ENCODE data around the gene RAB7B.

Gene RAB7B

GRCh38 chr1:205933671-205934618 is 69.2 kb downstream of the RAB7B start:
- TF ChIP-seq, protein P1, sequence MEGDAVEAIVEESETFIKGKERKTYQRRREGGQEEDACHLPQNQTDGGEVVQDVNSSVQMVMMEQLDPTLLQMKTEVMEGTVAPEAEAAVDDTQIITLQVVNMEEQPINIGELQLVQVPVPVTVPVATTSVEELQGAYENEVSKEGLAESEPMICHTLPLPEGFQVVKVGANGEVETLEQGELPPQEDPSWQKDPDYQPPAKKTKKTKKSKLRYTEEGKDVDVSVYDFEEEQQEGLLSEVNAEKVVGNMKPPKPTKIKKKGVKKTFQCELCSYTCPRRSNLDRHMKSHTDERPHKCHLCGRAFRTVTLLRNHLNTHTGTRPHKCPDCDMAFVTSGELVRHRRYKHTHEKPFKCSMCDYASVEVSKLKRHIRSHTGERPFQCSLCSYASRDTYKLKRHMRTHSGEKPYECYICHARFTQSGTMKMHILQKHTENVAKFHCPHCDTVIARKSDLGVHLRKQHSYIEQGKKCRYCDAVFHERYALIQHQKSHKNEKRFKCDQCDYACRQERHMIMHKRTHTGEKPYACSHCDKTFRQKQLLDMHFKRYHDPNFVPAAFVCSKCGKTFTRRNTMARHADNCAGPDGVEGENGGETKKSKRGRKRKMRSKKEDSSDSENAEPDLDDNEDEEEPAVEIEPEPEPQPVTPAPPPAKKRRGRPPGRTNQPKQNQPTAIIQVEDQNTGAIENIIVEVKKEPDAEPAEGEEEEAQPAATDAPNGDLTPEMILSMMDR (conservative IDR thresholded peaks at IDR 0.05; ENCODE audit: control insufficient read depth, insufficient read depth, low read depth, low read length): no peak
- H3K4me3 ChIP-seq (ENCODE audit: control insufficient read depth, low read depth, low read length): no peak overlapping the region
- DNase-seq (ENCODE audit: low read depth): peak; percentile 86

- no peak for DNase-seq (ENCODE audit: low read depth)
- TF ChIP-seq, protein P1 (conservative IDR thresholded peaks at IDR 0.05; ENCODE audit: control insufficient read depth, insufficient read depth, low read depth, low read length): no peak
- H3K4me3 ChIP-seq (ENCODE audit: control insufficient read depth, low read depth, low read length): no peak overlapping the region
Observed at GRCh38 chr1:205932776-205933175, 70.4 kb downstream of the RAB7B start.

DNA sequence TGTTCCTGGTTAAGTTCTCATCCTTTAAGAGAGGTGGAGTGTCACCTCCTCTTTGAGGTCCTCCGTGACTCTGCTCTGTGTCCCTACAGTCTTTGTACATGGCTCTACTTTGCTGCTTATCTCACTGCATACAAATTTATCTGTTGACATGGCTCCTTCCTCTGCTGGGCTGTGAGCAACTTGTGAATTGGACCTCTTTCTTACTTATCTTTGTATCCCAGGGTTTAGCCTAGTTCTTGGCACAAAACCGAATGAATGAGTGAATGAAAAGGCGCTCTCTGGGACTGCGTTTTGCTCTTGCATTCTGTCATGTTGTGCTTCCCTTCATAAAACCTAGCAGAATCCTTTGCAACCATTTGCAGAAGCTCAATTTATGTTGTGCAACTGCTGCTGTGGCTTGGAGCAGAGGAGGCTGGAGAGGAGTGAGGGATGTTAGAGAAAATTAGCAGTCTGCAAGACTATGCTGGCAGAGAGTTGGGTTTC is 72.4 kb downstream of the RAB7B start:
- no peak overlapping the region for H3K4me3 ChIP-seq (ENCODE audit: control insufficient read depth, low read depth, low read length)
- peak; percentile 32 for DNase-seq (ENCODE audit: low read depth)
- TF ChIP-seq, protein P1 (conservative IDR thresholded peaks at IDR 0.05; ENCODE audit: control insufficient read depth, insufficient read depth, low read depth, low read length): no peak

- no peak overlapping the region for H3K4me3 ChIP-seq (ENCODE audit: control insufficient read depth, low read depth, low read length)
- no peak for DNase-seq (ENCODE audit: low read depth)
- TF ChIP-seq, protein P1 (conservative IDR thresholded peaks at IDR 0.05; ENCODE audit: control insufficient read depth, insufficient read depth, low read depth, low read length): no peak
Observed at GRCh38 chr1:205930195-205930577, 73.0 kb downstream of the RAB7B start.

DNA sequence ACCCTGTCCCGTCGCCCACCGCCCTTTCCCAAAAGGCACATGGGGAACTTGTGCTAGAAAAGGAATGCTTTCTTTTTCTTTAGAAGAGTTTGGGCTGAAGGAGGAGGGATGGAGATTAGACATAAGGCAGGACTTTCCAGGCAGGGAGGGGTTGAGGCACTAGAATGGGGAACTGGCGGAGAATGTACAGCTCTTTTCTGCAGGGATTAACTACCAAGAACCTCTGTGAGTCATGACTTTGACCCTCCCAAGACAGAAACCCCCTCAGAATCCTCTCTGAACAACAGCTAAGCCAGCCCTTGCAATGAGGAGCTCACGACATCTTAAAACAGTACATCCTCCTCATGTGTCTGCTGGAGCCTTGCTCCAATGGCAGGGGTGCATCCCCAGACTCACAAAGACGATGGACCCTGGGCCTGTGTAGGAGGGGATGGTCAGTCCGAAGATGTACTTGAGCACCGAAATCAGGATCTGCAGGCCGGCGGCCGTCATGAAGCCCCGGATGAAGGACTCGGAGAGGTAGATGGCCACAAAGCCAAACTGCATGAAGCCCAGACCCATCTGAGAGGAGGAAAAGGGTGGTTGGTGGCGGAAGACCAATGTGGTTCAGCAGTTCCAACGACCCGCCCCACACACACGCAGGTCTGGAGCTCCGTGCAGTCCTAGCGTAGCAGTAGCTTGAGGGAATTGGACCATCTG is 73.5 kb downstream of the RAB7B start:
- H3K4me3 ChIP-seq (ENCODE audit: control insufficient read depth, low read depth, low read length): no peak overlapping the region
- TF ChIP-seq, protein P1 (conservative IDR thresholded peaks at IDR 0.05; ENCODE audit: control insufficient read depth, insufficient read depth, low read depth, low read length): no peak
- DNase-seq (ENCODE audit: low read depth): no peak

DNA sequence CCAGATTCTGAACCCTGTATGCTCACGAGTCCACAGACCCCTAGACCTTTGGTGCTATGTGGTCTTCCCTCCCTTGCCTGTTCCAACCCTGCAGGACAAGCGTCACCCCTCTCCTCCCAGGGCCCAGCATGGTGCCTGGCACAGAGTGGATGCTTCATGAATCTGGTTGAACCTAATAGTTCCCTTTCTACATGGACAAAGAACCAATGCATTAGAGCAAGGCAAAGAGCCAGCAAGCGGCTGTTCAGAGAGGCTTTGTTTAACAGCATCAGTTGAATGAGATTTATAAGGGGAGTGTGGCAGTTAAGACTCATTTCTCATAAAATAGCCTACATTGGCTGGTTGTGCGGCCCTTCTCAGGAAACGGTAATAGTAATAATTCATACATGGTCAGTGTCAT is 74.9 kb downstream of the RAB7B start:
- TF ChIP-seq, protein P1 (conservative IDR thresholded peaks at IDR 0.05; ENCODE audit: control insufficient read depth, insufficient read depth, low read depth, low read length): no peak
- DNase-seq (ENCODE audit: low read depth): no peak

More for the DNA sequence above, 74.9 kb downstream of the RAB7B start:
- H3K4me3 ChIP-seq (ENCODE audit: control insufficient read depth, low read depth, low read length): no peak overlapping the region

All from fibroblast of mammary gland (primary cell).